Keratinocyte (primary cell): ENCODE data around the gene PCNT. TPM values are rescaled to one million over a fixed set of nuclear protein-coding genes. Genes with fewer than 3 reads are reported as not detected.

Source experiments
- DNase-seq: peaks from one replicate; pipeline ENCODE4 v3.0.0-alpha.2; 2011; ENCODE audit warnings: low read depth, missing footprints, low spot score
- FAIRE-seq: peaks from 2 replicates; lab custom pipeline; 2011; peaks lifted over from hg19 to GRCh38; lab: Jason Lieb, UNC
- H2AFZ ChIP-seq: 2 replicates; pipeline ENCODE4 v1.6.0; 2012; ENCODE audit warnings: low read length, control low read depth, inconsistent platforms; ENCODE audit not compliant: control insufficient read depth
- H3K27ac ChIP-seq: 2 replicates; pipeline ENCODE4 v1.5.1; 2011; ENCODE audit warnings: low read length; ENCODE audit not compliant: control insufficient read depth, insufficient read depth
- H3K27me3 ChIP-seq: 3 replicates; pipeline ENCODE4 v1.6.0; 2011; ENCODE audit warnings: low read length; ENCODE audit not compliant: control insufficient read depth, insufficient read depth; ENCODE audit errors: extremely low read depth
- H3K36me3 ChIP-seq, 2 experiments: 2 replicates in 1 of 2; 3 replicates in 1 of 2; pipeline ENCODE4 v1.5.1; 2011; ENCODE audit warnings: low read length in 2 of 2, mild to moderate bottlenecking in 1 of 2; ENCODE audit not compliant: control insufficient read depth in 2 of 2, insufficient read depth in 2 of 2; ENCODE audit errors: extremely low read depth in 1 of 2
- H3K4me1 ChIP-seq: 3 replicates; pipeline ENCODE4 v1.5.1; 2011; ENCODE audit warnings: low read length; ENCODE audit not compliant: control insufficient read depth, insufficient read depth; ENCODE audit errors: extremely low read depth
- H3K4me2 ChIP-seq: 3 replicates; pipeline ENCODE4 v1.6.0; 2011; ENCODE audit warnings: low read depth, low read length; ENCODE audit not compliant: control insufficient read depth, insufficient read depth; ENCODE audit errors: extremely low read depth
- H3K4me3 ChIP-seq, 3 experiments: fragments of 200-600 bp in 1 of 3; sonication (generic) in 1 of 3; 2 replicates in 2 of 3; 3 replicates in 1 of 3; pipeline ENCODE4 v1.5.1; 2011 to 2016; ENCODE audit warnings: low read length in 3 of 3, mild to moderate bottlenecking in 3 of 3, control low read depth in 2 of 3, inconsistent platforms in 1 of 3, low read depth in 1 of 3, mixed read lengths in 1 of 3, mixed run types in 1 of 3, moderate library complexity in 1 of 3; ENCODE audit not compliant: control insufficient read depth in 2 of 3, insufficient read depth in 2 of 3; ENCODE audit errors: extremely low read depth in 1 of 3
- H3K79me2 ChIP-seq: 2 replicates; pipeline ENCODE4 v1.6.0; 2012; ENCODE audit warnings: low read length; ENCODE audit not compliant: control insufficient read depth, insufficient read depth
- H3K9ac ChIP-seq: 3 replicates; pipeline ENCODE4 v1.6.0; 2011; ENCODE audit warnings: low read length; ENCODE audit not compliant: control insufficient read depth, insufficient read depth; ENCODE audit errors: extremely low read depth
- H3K9me1 ChIP-seq: 3 replicates; pipeline ENCODE4 v1.6.0; 2011; ENCODE audit warnings: low read length; ENCODE audit not compliant: control insufficient read depth, insufficient read depth; ENCODE audit errors: extremely low read depth
- H3K9me3 ChIP-seq: 2 replicates; pipeline ENCODE4 v1.5.1; 2012; ENCODE audit warnings: low read depth, low read length; ENCODE audit not compliant: control insufficient read depth
- H4K20me1 ChIP-seq: 3 replicates; pipeline ENCODE4 v1.6.0; 2011; ENCODE audit warnings: low read length; ENCODE audit not compliant: control insufficient read depth, insufficient read depth; ENCODE audit errors: extremely low read depth
- EZH2 ChIP-seq: IDR thresholded peaks from one replicate; pipeline ENCODE4 v1.6.1; 2012; ENCODE audit warnings: inconsistent platforms, mild to moderate bottlenecking, low read length, moderate library complexity
- dilution Hi-C: fragments of 300-500 bp; cut with MboI; formaldehyde crosslinking; loops from one replicate; pipeline ENCODE4 v1.7.0; 2020; ENCODE audit warnings: low sequenced_read_pairs; ENCODE audit not compliant: extremely low pct_ligation_motif_present
- polyA plus RNA-seq, 5 experiments: library from polyadenylated mRNA; depleted of rRNA in 3 of 5; stranded (reverse) in 3 of 5; stranded (forward) in 1 of 5; unstranded in 1 of 5; fragments of >200 nt; gene quantifications; 1 replicate in 1 of 5; 2 replicates in 3 of 5; 3 replicates in 1 of 5; pipeline versions ENCODE4 v1.2.1 to v1.2.3, GENCODE V29; 2011 to 2012; ENCODE audit warnings: missing spikeins in 2 of 5, low read depth in 1 of 5, low replicate concordance in 1 of 5
- TF ChIP-seq, protein P1 (sequence below), 3 experiments: IDR thresholded peaks in 1 of 3; conservative IDR thresholded peaks in 1 of 3; optimal IDR thresholded peaks in 1 of 3; 2 replicates in 2 of 3; 3 replicates in 1 of 3; pipeline versions ENCODE3 to v1.5.1; 2011; ENCODE audit warnings: low read length in 3 of 3, mild to moderate bottlenecking in 3 of 3, moderate library complexity in 2 of 3, control low read depth in 1 of 3, inconsistent platforms in 1 of 3; ENCODE audit not compliant: insufficient read depth in 2 of 3; ENCODE audit errors: extremely low read depth in 1 of 3

Gene PCNT
- polyA plus RNA-seq, 1 donor (not counting 4 experiments of a cell fraction or from before 2014, with no cell fraction given), result 9.8 TPM

- H3K9ac ChIP-seq, result no peak overlapping the region
- no peaks in the 10 kb centered on the region for H3K27me3 ChIP-seq
- H2AFZ ChIP-seq, result no peak overlapping the region
- H4K20me1 ChIP-seq, result no peaks in the 10 kb centered on the region
- H3K79me2 ChIP-seq, result no peaks in the 10 kb centered on the region
- H3K4me3 ChIP-seq, result no peak overlapping the region
- no peak for FAIRE-seq
- no peak overlapping the region for H3K4me2 ChIP-seq
- no peak for DNase-seq
- peaks cover 9 to 12% of the 10 kb centered on the region in 2 experiments for H3K36me3 ChIP-seq
- dilution Hi-C loops, result no loop called here
- no peak for TF ChIP-seq EZH2
- TF ChIP-seq, protein P1, sequence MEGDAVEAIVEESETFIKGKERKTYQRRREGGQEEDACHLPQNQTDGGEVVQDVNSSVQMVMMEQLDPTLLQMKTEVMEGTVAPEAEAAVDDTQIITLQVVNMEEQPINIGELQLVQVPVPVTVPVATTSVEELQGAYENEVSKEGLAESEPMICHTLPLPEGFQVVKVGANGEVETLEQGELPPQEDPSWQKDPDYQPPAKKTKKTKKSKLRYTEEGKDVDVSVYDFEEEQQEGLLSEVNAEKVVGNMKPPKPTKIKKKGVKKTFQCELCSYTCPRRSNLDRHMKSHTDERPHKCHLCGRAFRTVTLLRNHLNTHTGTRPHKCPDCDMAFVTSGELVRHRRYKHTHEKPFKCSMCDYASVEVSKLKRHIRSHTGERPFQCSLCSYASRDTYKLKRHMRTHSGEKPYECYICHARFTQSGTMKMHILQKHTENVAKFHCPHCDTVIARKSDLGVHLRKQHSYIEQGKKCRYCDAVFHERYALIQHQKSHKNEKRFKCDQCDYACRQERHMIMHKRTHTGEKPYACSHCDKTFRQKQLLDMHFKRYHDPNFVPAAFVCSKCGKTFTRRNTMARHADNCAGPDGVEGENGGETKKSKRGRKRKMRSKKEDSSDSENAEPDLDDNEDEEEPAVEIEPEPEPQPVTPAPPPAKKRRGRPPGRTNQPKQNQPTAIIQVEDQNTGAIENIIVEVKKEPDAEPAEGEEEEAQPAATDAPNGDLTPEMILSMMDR (optimal IDR thresholded peaks at IDR 0.05 in 1 of 3, IDR thresholded peaks at IDR 0.05 in 1 of 3, conservative IDR thresholded peaks at IDR 0.05 in 1 of 3; ENCODE audit: extremely low read depth in 1 of 3, insufficient read depth in 2 of 3, low read length in 3 of 3), result no peak
- H3K27ac ChIP-seq, result no peak overlapping the region
- H3K4me1 ChIP-seq, result no peaks in the 10 kb centered on the region
- no peaks in the 10 kb centered on the region for H3K9me1 ChIP-seq
- no peaks in the 10 kb centered on the region for H3K9me3 ChIP-seq
These were observed 82.0 kb downstream of the PCNT start for GRCh38 chr21:46406001-46406400.

GRCh38 chr21:46409641-46410406 lies 85.9 kb downstream of the PCNT start:
- TF ChIP-seq, protein P1 (optimal IDR thresholded peaks at IDR 0.05 in 1 of 3, IDR thresholded peaks at IDR 0.05 in 1 of 3, conservative IDR thresholded peaks at IDR 0.05 in 1 of 3; ENCODE audit: extremely low read depth in 1 of 3, insufficient read depth in 2 of 3, low read length in 3 of 3), result no peak
- TF ChIP-seq EZH2, result no peak
- Histone ChIP-seq H3K4me2 (no peak overlapping the region), H3K9me1 (no peaks in the 10 kb centered on the region), H2AFZ (no peak overlapping the region), H3K27ac (no peak overlapping the region), H3K4me1 (no peaks in the 10 kb centered on the region), H3K9me3 (no peaks in the 10 kb centered on the region), H3K4me3 (no peak overlapping the region), H3K79me2 (no peaks in the 10 kb centered on the region), H4K20me1 (no peaks in the 10 kb centered on the region), H3K36me3 (peaks cover 6 to 8% of the 10 kb centered on the region in 2 experiments), H3K27me3 (no peaks in the 10 kb centered on the region), H3K9ac (no peak overlapping the region)
- DNase-seq (no peak), FAIRE-seq (no peak)
- dilution Hi-C loops, result no loop called here
